Stimulated activated memory B cell treated with anti-CD40 and anti-IgM and Interleukin-4, amounts not matched to agents 10 μg/mL and 1 μg/mL and 100 μg/mL, for 72 hours (primary cell): ENCODE measurements around the gene PRR12.
A peak's percentile ranks its signal among the peaks of the same experiment; 100 is the strongest.

ENCODE experiments used
- ATAC-seq: fragments of 150-1000 bp; cut with Tn5 transposase; 2 replicates; pipeline ENCODE4 v1.10.0; 2021
- H3K27ac Mint-ChIP-seq: one replicate; pipeline ENCODE4 v1.8.0; 2022; ENCODE audit warnings: mild to moderate bottlenecking, mixed read lengths
- H3K27me3 Mint-ChIP-seq: one replicate; pipeline ENCODE4 v1.8.0; 2022; ENCODE audit warnings: mixed read lengths
- H3K36me3 Mint-ChIP-seq: one replicate; pipeline ENCODE4 v1.8.0; 2022; ENCODE audit warnings: mixed read lengths
- H3K4me1 Mint-ChIP-seq: one replicate; pipeline ENCODE4 v1.8.0; 2022; ENCODE audit warnings: mixed read lengths
- H3K4me3 Mint-ChIP-seq: one replicate; pipeline ENCODE4 v1.8.0; 2022; ENCODE audit warnings: mild to moderate bottlenecking, moderate library complexity, mixed read lengths
- H3K9me3 Mint-ChIP-seq: one replicate; pipeline ENCODE4 v1.8.0; 2022; ENCODE audit warnings: mixed read lengths

Gene PRR12

DNA sequence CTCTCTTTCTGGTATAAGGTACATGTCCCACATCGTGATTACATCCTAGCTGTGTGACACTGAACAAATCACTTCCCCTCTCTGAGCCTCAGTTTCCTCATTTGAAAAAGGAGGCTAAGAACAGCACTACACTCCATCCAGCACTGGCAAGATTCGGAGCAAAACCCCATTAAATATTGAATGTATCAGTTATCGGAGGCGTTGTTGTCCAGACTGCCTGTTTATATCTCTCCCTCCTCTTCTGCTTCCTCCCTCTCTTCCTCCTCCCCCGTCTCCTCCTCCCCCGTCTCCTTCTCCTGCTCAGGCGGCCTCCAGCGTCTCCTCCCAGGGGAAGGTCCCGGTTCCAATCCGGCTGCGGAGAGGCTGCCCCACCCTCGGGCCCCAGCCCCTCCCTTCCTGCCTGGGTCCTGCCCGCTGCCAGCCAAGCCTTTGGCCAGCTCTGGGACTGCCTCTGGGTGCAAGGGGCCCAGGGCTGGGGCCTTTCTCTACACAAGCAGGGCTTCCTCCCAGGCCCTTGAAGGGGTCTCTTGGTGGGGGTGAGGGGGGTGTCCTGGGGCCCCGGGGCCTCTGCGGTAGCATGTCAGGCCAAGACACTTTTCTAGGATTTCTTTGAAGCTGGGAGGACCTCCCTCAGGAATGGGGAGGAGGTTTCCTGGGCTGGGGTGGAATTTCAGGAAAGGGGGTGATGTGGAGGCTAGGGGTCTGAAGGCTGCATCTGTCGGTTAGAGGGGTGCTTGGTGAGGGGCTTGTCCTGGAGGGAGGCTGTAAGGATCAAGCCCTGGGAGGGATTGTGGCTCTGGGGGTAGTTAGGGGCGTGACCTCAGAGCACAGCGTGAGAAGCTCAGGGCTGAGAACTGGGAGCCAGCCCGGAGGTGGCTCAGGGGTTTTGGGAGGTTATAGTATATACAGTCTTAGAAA lies 47.1 kb downstream of the PRR12 start:
- Mint-ChIP-seq H3K4me1 (peaks cover 50% of the 10 kb centered on the region), H3K27ac (peak overlapping the region; percentile 93)

DNA sequence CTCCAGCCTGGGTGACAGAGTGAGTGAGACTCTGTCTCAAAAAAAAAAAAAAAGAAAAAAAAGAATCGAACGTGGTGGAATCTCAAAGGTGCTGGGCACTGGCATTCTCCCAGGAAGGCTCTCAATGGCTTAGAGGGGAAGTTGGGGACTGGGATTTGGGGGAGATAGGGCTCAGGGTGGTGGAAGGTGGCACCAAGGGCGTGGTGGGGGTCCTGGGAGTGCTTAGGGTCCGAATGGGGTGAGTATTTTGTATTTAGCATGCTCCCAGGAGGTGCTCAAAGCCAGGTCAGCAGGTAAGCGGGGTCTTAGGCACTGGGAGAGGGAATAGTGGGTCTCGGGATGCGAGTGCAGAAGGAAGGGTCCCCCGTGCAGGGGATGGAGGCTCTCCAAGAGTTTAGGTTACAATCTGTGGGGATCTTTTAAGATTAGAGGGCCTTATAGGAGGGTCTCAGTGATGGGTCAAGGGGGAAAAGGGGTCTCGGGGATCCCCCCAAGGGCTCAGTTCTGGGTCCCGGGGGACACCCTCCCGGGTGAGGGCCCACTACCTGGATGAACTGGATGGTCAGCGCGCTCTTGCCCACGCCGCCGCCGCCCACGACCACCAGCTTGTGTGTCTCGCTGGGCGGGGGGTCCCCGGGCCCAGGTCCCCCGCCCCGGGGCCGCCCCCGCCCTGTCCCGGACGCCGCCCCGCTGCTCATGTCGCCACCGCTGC lies 48.6 kb downstream of the PRR12 start:
- Mint-ChIP-seq H3K4me1 (peaks cover 64% of the 10 kb centered on the region), H3K36me3 (peaks cover 4% of the 10 kb centered on the region), H3K9me3 (no peaks in the 10 kb centered on the region), H3K4me3 (peak overlapping the region; percentile 96), H3K27me3 (no peaks in the 10 kb centered on the region), H3K27ac (peak overlapping the region; percentile 93)
- ATAC-seq: no peak

More for the DNA sequence above, 47.1 kb downstream of the PRR12 start:
- Mint-ChIP-seq H3K27me3 (no peaks in the 10 kb centered on the region), H3K4me3 (peak overlapping the region; percentile 46), H3K9me3 (no peaks in the 10 kb centered on the region), H3K36me3 (no peaks in the 10 kb centered on the region)
- ATAC-seq: no peak

DNA sequence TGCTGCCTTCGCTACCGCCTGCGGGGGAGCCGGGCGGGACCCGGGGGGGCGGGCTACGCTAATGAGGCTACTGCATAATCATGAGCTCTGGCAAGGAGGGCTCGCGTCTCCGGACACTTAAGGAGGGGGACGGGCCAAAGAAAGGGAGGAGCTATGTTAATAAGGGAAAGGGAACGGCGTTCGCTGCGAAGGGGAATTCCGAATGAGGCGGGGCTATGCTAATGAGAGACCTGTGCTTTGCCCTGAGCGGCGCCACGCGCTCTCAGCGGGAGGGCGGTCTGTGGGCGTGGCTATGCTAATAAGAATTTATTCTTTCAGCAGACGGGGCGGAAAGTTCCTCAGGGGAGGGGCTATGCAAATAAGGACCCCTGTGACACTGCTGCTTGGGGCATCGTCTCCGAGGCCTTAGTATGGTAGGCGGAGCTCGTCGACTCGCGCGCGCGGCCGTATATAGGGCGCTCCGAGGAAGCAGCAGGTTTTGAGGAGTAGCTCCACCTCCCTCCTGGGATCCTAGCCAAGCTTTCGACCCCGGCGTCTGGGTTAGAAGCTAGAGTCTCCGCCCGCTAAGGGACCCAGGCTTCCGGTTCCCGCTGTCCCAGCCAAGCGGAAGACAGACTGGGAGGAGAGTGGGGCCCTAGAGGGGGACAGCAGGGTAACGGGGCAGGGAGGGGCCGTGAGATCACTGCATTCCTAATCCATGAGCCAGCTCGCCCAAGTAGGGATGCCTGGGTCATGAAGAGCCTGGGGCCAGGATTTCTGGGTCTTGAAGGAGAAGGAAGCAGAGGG lies 49.3 kb downstream of the PRR12 start, which contains the start of gene RRAS:
TSS of gene RRAS (minus strand) at position 31 of the 786 bp plus-strand sequence. CDS start 45 bp downstream, outside the sequence.
- Mint-ChIP-seq H3K4me1 (peaks cover 67% of the 10 kb centered on the region), H3K27ac (peak within 1 kb of the TSS; percentile 93), H3K9me3 (no peaks in the 10 kb centered on the region), H3K36me3 (peaks cover 8% of the 10 kb centered on the region), H3K4me3 (peak within 1 kb of the TSS; percentile 96), H3K27me3 (no peaks in the 10 kb centered on the region)
- peak; percentile 87 for ATAC-seq

DNA sequence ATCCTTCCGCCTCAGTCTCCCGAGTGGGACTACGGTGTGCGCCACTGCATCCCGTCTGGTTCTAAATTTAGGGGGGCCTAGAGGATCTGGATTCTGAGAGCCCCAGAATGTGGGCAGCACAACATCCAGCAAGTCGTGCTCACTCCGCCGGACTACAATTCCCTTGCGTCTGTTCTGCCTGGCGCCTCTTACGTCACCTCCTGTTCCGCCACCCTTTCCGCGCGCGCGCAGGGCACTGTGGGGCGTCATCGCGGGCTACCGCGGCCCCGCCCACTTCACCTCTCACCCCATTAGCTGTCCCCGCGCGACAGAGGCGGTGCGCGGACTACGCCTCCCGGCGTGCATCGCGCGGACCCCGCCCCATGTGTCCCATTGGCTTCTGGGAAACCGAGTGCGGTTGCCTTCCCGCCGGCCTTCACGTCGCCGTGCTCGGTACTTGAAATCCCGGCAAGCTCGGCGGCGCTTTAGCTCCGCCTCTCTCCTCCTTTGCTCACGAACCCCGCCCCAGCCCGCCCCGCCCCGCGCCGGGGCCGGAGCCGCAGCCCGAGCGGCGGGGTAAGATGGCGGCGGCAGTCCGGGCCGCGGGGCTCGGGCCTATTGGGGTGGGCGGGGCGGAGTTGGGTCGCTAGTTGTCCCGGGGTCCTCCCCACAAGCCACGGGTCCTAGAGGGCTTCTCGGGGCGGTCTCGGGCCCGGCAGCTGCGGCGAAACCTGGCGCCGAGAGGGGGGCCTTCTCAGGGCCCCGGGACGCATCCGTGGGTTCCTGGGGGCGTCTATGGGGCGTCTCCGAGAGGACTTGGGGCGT lies 50.9 kb downstream of the PRR12 start, which contains the start of gene SCAF1:
TSS of gene SCAF1 (plus strand) at position 522 of the 804 bp plus-strand sequence. CDS start 2,818 bp downstream, outside the sequence.
- Mint-ChIP-seq H3K27me3 (no peaks in the 10 kb centered on the region), H3K27ac (peak within 1 kb of the TSS; percentile 93), H3K36me3 (peaks cover 24% of the 10 kb centered on the region), H3K4me1 (peaks cover 74% of the 10 kb centered on the region), H3K9me3 (no peaks in the 10 kb centered on the region), H3K4me3 (peak within 1 kb of the TSS; percentile 96)
- peak; percentile 85 for ATAC-seq

DNA sequence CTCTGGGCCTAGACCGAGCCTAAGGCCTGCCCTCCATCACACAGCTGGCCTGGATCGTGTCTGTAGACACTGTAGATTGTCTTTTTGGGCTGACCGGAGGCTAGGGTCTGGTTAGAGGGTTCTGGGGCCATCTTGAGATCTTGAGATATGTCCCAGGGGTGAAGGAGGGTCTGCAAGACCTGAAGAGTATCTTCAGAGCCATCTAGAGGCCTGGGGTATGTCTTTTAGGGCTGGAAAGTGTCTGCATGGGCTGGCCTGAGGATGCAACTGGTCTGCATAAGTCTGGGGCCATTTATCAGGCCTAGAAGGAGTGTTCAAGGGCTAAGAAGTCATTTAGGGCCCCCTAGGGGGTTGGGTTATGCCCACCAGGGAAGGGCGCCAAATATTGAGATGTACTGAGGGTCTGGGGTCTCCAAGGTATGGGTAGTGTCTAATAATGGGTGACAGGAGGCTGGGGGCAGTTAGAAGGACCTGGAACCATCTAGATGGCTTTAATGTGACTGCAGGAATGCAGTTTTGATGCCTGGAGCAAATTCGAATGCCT lies 51.6 kb downstream of the PRR12 start:
- ATAC-seq: no peak
- H3K4me1 Mint-ChIP-seq: peaks cover 74% of the 10 kb centered on the region
- H3K36me3 Mint-ChIP-seq: peaks cover 28% of the 10 kb centered on the region
- no peaks in the 10 kb centered on the region for H3K9me3 Mint-ChIP-seq
- peak overlapping the region; percentile 96 for H3K4me3 Mint-ChIP-seq
- no peaks in the 10 kb centered on the region for H3K27me3 Mint-ChIP-seq
- H3K27ac Mint-ChIP-seq: peak overlapping the region; percentile 93

DNA sequence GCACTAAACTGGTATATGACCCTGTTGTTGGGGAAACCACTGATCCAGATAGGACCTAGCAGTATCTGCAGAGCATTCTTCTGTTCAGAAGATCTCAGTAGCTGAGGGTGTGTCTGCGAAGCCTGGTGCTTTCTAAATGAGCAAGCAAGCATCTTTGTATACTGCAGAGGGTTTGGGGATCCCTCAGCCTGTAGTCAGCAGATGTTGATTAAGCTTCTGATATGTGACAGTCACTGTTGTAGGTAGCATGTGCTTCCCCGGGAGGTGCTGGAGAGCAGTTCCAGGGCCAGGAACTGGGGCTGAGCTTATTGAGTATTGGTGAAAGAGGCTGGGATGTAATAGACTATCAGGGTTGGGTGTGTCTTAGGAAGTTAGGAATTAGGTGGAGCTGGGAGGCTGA lies 52.5 kb downstream of the PRR12 start:
- Mint-ChIP-seq H3K36me3 (peaks cover 28% of the 10 kb centered on the region), H3K4me1 (peaks cover 66% of the 10 kb centered on the region), H3K27me3 (no peaks in the 10 kb centered on the region), H3K27ac (peak overlapping the region; percentile 93), H3K4me3 (peak overlapping the region; percentile 17), H3K9me3 (no peaks in the 10 kb centered on the region)
- ATAC-seq: no peak

DNA sequence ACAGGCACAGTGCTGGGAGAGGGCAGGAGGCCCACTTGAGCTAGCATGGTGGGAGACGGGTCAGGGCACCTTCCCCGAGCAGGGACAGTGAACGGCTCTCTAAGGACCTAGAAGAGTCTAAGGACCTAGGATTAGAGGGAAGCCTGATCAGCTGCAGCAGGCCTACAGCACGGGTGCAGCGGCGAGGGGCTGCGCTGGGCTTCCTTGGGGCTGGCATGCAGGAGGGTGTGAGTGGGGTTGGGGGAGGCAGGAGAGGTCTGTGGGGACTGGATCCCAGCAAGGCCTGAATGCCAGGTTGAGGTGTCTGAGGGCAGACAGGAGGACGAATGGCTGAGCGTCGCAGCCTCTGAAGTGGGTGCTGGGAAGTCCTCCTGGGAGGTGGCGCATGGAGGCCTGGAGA lies 54.6 kb downstream of the PRR12 start:
- Mint-ChIP-seq H3K4me3 (no peak overlapping the region), H3K9me3 (no peaks in the 10 kb centered on the region), H3K27ac (peak overlapping the region; percentile 42), H3K36me3 (peaks cover 28% of the 10 kb centered on the region), H3K4me1 (peaks cover 48% of the 10 kb centered on the region), H3K27me3 (no peaks in the 10 kb centered on the region)
- no peak for ATAC-seq

DNA sequence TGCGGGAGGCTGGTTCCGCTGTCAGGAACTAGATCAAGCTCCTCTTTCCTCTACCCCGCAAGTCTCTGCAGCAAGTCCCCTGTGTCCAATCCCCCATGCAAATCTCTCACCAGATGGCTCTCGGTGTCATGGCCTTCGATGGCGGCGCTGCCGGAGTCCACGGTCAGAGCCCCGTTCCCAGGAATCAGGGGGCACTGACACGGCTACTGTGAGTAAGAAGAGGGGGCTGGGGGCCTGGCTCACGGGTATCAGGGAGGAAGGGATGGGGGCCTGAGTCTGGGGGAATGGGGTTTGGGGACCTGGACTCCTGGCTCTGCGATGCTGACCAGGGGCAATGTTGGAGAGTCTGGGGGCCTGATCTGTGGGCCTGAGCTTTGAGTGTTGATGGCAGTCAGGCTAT lies 55.0 kb downstream of the PRR12 start:
- H3K27ac Mint-ChIP-seq: peak overlapping the region; percentile 42
- H3K27me3 Mint-ChIP-seq: no peaks in the 10 kb centered on the region
- ATAC-seq: no peak

DNA sequence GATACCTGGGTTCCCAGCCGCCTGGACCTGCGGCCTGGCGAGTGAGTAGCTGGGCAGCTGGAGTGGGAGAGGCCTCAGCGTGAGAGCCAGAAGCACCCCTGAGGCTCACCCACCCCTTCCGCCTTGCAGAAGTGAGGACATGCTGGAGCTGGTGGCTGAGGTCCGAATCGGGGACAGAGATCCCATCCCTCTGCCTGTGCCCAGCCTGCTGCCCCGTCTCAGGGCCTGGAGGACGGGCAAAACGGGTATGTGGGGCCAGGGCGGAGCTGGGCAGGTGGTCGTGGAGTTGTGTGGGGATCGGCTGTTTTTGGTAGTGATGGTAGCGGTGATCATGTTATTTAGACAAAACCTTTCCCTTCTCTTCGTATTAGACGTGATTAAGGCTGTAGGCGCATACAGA lies 55.6 kb downstream of the PRR12 start:
- Mint-ChIP-seq H3K4me1 (peaks cover 39% of the 10 kb centered on the region), H3K9me3 (no peaks in the 10 kb centered on the region), H3K27ac (no peak overlapping the region), H3K36me3 (peaks cover 34% of the 10 kb centered on the region), H3K4me3 (no peak overlapping the region), H3K27me3 (no peaks in the 10 kb centered on the region)
- ATAC-seq: no peak

More for the DNA sequence above, 55.0 kb downstream of the PRR12 start:
- Mint-ChIP-seq H3K4me1 (peaks cover 44% of the 10 kb centered on the region), H3K4me3 (no peak overlapping the region), H3K9me3 (no peaks in the 10 kb centered on the region), H3K36me3 (peaks cover 32% of the 10 kb centered on the region)

DNA sequence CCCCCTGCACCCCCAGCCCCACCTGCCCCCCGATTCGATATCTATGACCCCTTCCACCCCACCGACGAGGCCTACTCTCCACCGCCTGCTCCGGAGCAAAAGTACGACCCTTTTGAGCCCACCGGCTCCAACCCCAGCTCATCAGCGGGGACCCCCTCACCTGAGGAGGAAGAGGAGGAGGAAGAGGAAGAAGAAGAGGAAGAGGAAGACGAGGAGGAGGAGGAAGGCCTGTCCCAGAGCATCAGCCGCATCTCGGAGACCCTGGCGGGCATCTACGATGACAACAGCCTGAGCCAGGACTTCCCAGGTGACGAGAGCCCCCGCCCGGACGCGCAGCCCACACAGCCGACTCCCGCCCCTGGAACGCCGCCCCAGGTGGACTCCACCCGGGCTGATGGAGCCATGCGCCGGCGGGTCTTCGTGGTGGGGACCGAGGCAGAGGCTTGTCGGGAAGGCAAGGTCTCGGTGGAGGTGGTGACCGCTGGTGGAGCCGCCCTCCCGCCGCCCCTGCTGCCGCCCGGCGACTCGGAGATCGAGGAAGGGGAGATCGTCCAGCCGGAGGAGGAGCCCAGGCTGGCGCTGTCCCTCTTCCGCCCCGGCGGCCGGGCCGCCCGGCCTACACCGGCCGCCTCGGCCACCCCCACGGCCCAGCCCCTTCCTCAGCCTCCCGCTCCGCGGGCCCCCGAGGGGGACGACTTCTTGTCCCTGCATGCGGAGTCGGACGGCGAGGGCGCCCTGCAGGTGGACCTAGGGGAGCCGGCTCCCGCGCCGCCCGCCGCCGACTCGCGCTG lies 60.2 kb downstream of the PRR12 start:
- Mint-ChIP-seq H3K9me3 (no peaks in the 10 kb centered on the region), H3K4me3 (no peak overlapping the region), H3K36me3 (peaks cover 44% of the 10 kb centered on the region), H3K27me3 (no peaks in the 10 kb centered on the region), H3K4me1 (peaks cover 7% of the 10 kb centered on the region), H3K27ac (no peak overlapping the region)
- ATAC-seq: peak; percentile 28

DNA sequence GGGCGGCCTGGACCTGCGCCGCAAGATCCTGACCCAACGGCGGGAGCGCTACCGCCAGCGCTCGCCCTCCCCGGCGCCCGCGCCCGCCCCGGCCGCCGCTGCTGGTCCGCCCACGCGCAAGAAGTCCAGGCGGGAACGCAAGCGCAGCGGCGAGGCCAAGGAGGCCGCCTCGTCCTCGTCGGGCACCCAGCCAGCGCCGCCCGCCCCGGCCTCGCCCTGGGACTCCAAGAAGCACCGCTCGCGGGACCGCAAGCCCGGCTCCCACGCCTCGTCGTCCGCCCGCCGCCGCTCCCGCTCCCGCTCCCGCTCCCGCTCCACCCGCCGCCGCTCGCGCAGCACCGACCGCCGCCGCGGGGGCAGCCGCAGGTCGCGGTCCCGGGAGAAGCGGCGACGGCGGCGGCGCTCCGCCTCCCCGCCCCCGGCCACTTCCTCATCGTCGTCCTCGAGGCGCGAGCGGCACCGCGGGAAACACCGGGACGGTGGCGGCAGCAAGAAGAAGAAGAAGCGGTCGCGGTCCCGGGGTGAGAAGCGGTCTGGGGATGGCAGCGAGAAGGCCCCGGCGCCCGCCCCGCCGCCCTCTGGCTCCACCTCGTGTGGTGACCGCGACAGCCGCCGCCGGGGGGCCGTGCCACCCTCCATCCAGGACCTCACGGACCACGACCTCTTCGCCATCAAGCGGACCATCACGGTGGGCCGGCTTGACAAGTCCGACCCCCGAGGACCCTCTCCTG lies 61.0 kb downstream of the PRR12 start:
- H3K4me3 Mint-ChIP-seq: no peak overlapping the region
- peaks cover 6% of the 10 kb centered on the region for H3K4me1 Mint-ChIP-seq
- H3K27me3 Mint-ChIP-seq: no peaks in the 10 kb centered on the region
- no peak overlapping the region for H3K27ac Mint-ChIP-seq
- peaks cover 43% of the 10 kb centered on the region for H3K36me3 Mint-ChIP-seq
- no peaks in the 10 kb centered on the region for H3K9me3 Mint-ChIP-seq
- ATAC-seq: peak; percentile 61

DNA sequence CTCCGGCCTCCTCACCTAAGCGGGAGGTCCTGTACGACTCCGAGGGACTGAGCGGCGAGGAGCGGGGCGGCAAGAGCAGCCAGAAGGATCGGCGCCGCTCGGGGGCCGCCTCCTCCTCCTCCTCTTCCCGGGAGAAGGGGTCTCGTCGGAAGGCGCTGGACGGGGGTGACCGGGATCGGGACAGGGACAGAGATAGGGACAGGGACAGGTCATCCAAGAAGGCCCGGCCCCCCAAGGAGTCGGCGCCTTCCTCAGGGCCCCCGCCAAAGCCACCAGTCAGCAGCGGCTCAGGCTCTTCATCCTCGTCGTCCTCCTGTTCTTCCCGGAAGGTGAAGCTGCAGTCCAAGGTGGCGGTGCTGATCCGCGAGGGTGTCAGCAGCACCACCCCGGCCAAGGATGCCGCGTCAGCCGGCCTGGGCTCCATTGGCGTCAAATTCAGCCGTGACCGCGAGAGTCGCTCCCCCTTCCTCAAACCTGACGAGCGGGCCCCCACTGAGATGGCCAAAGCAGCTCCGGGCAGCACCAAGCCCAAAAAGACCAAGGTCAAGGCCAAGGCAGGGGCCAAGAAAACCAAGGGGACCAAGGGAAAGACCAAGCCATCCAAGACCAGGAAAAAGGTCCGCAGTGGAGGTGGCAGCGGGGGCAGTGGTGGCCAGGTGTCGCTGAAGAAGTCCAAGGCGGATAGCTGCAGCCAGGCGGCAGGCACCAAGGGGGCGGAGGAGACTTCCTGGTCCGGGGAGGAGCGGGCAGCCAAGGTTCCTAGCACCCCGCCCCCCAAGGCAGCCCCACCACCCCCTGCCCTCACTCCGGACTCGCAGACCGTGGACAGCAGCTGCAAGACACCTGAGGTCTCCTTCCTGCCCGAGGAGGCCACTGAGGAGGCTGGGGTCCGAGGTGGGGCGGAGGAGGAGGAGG lies 61.8 kb downstream of the PRR12 start:
- ATAC-seq: no peak
- no peaks in the 10 kb centered on the region for H3K27me3 Mint-ChIP-seq
- H3K36me3 Mint-ChIP-seq: peaks cover 47% of the 10 kb centered on the region
- no peak overlapping the region for H3K27ac Mint-ChIP-seq
- peaks cover 6% of the 10 kb centered on the region for H3K4me1 Mint-ChIP-seq
- no peak overlapping the region for H3K4me3 Mint-ChIP-seq
- no peaks in the 10 kb centered on the region for H3K9me3 Mint-ChIP-seq
